Muscle of back (tissue), 13 donors: Measurements from ENCODE around the gene SLC38A7. TPM values are rescaled to one million over a fixed set of nuclear protein-coding genes. Genes with fewer than 3 reads are reported as not detected.

Experiments used
- DNase-seq, 3 donors: peaks; one replicate each; pipeline versions ENCODE4 v3.0.0 to v3.0.0-alpha.2; 2013
- long read RNA-seq, 9 donors: transcript quantifications; one replicate each; lab custom pipeline, GENCODE V29; 2026
- polyA plus RNA-seq, 10 donors: library from polyadenylated mRNA; unstranded; fragments of 120-200 nt; gene quantifications; one replicate each; pipeline ENCODE4 v1.2.1, GENCODE V29; 2013; ENCODE audit not compliant: insufficient read length in 10 of 10

The SLC38A7 gene
- 1 to 10 TPM; 5.6 to 9.1 (median 6.8) TPM for polyA plus RNA-seq
- long read RNA-seq, donor 1, full-length matches to known transcripts: 2 of 2 reads
- long read RNA-seq, donor 1, partial matches to known transcripts: 0 of 2 reads
- long read RNA-seq, donor 1, other reads (novel, unspliced or antisense): 0 of 2 reads
- long read RNA-seq, donor 2, full-length matches to known transcripts: 1 of 1 reads
- long read RNA-seq, donor 2, partial matches to known transcripts: 0 of 1 reads
- long read RNA-seq, donor 2, other reads (novel, unspliced or antisense): 0 of 1 reads
- long read RNA-seq, donor 3: 0 reads
- long read RNA-seq, donor 4: 0 reads
- long read RNA-seq, donor 5, full-length matches to known transcripts: 1 of 1 reads
- long read RNA-seq, donor 5, partial matches to known transcripts: 0 of 1 reads
- long read RNA-seq, donor 5, other reads (novel, unspliced or antisense): 0 of 1 reads
- long read RNA-seq, donor 6, full-length matches to known transcripts: 2 of 2 reads
- long read RNA-seq, donor 6, partial matches to known transcripts: 0 of 2 reads
- long read RNA-seq, donor 6, other reads (novel, unspliced or antisense): 0 of 2 reads
- long read RNA-seq, donor 7, full-length matches to known transcripts: 1 of 1 reads
- long read RNA-seq, donor 7, partial matches to known transcripts: 0 of 1 reads
- long read RNA-seq, donor 7, other reads (novel, unspliced or antisense): 0 of 1 reads
- long read RNA-seq, donor 8, full-length matches to known transcripts: 3 of 3 reads
- long read RNA-seq, donor 8, partial matches to known transcripts: 0 of 3 reads
- long read RNA-seq, donor 8, other reads (novel, unspliced or antisense): 0 of 3 reads
- long read RNA-seq, donor 9, partial matches to known transcripts: 0 of 2 reads
- long read RNA-seq, donor 9, other reads (novel, unspliced or antisense): 0 of 2 reads

- peak; percentile 75 to 94 (median 86) for DNase-seq
These were observed at the start of gene SLC38A7 for GRCh38 chr16:58684354-58685083. TSS of gene SLC38A7 (minus strand) at chr16:58684770. CDS start at chr16:58680126, 4,644 bp downstream.

GRCh38 chr16:58733671-58734458, 49.3 kb upstream of the SLC38A7 start, which contains the start of gene GOT2:
TSS of gene GOT2 (minus strand) at chr16:58734316. CDS start at chr16:58734228, 88 bp downstream.
- peak; percentile 74 to 93 (median 86) for DNase-seq

GRCh38 chr16:58733248-58733670, 48.7 kb upstream of the SLC38A7 start:
- DNase-seq: no peak

GRCh38 chr16:58732545-58733247, 48.1 kb upstream of the SLC38A7 start:
- peak in 1 of 3 donors; percentile 28 for DNase-seq

GRCh38 chr16:58730724-58731370, 46.3 kb upstream of the SLC38A7 start:
- no peak for DNase-seq

- no peak for DNase-seq
These were observed 43.4 kb upstream of the SLC38A7 start for GRCh38 chr16:58727796-58728568.

- no peak for DNase-seq
These were observed 42.6 kb upstream of the SLC38A7 start for GRCh38 chr16:58727028-58727781.

GRCh38 chr16:58723109-58723508, 38.5 kb upstream of the SLC38A7 start:
- DNase-seq: no peak

- DNase-seq: no peak
These were observed 33.4 kb upstream of the SLC38A7 start for GRCh38 chr16:58717994-58718393.

GRCh38 chr16:58716468-58716867, 31.9 kb upstream of the SLC38A7 start:
- DNase-seq: no peak

- DNase-seq: no peak
These were observed 29.2 kb upstream of the SLC38A7 start for GRCh38 chr16:58713742-58714141.

GRCh38 chr16:58709333-58709732, 24.8 kb upstream of the SLC38A7 start:
- DNase-seq: no peak

- no peak for DNase-seq
These were observed 14.6 kb upstream of the SLC38A7 start for GRCh38 chr16:58699151-58699550.

- no peak for DNase-seq
These were observed 10.8 kb upstream of the SLC38A7 start for GRCh38 chr16:58695368-58695767.

GRCh38 chr16:58692450-58692849, 7.9 kb upstream of the SLC38A7 start:
- no peak for DNase-seq

- DNase-seq: peak in 1 of 3 donors; percentile 9
These were observed 2.6 kb upstream of the SLC38A7 start for GRCh38 chr16:58686985-58687706.

GRCh38 chr16:58685084-58685449, 497 bp upstream of the SLC38A7 start:
- DNase-seq: no peak
